NCI-H526 treated with DMSO at 0.1 percent for 48 hours (cell line): ENCODE results near the gene ABL1.

ENCODE experiments used
- DNase-seq: peaks from one replicate; lab custom pipeline; 2025; lab: John Stamatoyannopoulos, UW

ABL1 gene

GRCh38 chr9:130849356-130849755, 14.3 kb downstream of the ABL1 start:
- no peak for DNase-seq

DNA sequence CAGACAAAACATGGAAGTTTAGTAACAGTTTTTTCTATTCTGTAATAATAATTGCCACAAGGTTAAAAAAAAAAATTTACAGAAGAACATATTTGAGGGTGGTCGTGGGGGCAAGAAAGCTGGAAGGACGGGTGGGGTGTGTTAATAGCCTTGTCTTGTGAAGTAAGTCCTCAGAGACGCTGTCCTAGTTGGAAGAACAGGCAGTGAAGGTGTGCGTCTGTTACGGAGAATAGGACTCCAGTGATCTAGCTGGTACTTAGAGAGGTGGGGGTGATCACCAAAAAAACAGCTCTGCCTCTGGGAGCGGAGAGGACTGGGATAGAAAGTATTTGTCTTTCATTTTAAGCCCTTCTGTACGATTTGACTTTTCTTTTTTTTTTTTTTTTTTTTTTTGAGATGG, 17.7 kb downstream of the ABL1 start:
- DNase-seq, result no peak

DNA sequence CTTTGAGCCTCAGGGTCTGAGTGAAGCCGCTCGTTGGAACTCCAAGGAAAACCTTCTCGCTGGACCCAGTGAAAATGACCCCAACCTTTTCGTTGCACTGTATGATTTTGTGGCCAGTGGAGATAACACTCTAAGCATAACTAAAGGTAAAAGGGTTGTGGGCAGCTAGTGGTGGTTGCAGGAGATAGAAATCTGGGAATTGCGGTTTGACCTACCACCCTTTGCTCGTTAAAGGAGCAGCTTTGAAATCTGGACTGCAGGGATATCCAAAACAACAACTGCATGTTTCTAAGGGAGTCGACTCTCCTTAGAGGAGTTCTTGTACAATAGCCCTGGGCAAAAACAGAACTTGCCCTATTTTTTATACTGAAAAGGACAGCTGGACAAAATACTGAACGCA, 19.0 kb downstream of the ABL1 start:
- no peak for DNase-seq

- DNase-seq, result no peak
Measured at GRCh38 chr9:130854835-130855234, 19.8 kb downstream of the ABL1 start.

- no peak for DNase-seq
Measured at GRCh38 chr9:130856474-130856873, 21.4 kb downstream of the ABL1 start.

DNA sequence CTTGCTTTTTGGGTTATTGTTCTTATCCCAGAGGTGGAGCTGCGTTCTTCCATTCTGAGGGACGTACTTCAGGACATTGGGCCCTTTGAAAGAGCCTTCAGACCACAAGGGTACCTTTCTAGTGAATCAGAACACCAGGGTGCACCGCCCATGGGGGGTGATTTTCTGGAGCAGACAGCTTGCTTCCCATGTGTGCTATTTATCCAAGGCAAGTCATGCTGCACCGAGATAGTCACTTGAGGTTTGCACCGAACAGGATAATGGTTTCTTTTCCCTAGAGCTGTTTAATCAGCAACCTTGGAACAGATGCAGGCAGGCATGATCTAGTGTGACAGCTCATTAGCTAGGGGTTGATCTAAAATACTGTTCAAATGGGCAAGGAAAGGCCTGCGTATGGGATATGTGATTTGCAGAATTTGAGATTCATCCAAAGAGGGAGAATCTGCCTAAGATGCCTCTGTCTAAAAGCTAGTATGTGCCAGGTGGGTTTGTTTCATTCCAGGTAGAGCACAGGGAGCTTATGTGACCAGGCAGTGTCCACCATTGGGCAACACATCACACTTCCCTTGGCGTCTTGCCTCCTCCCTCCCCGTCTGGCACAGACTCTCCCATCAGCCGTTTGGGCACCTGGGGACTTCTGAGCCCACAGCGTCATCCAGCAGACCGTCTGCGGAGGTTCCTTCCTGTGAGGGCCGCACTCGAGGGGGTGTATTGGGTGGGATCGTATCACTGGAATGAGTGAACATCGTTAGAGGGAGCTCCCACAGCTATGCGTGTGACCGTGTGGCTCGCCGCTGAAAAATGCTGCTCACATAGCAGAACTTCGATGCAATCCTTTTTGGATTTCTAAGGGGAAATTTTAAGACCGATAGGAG, 23.0 kb downstream of the ABL1 start:
- DNase-seq, result no peak

DNA sequence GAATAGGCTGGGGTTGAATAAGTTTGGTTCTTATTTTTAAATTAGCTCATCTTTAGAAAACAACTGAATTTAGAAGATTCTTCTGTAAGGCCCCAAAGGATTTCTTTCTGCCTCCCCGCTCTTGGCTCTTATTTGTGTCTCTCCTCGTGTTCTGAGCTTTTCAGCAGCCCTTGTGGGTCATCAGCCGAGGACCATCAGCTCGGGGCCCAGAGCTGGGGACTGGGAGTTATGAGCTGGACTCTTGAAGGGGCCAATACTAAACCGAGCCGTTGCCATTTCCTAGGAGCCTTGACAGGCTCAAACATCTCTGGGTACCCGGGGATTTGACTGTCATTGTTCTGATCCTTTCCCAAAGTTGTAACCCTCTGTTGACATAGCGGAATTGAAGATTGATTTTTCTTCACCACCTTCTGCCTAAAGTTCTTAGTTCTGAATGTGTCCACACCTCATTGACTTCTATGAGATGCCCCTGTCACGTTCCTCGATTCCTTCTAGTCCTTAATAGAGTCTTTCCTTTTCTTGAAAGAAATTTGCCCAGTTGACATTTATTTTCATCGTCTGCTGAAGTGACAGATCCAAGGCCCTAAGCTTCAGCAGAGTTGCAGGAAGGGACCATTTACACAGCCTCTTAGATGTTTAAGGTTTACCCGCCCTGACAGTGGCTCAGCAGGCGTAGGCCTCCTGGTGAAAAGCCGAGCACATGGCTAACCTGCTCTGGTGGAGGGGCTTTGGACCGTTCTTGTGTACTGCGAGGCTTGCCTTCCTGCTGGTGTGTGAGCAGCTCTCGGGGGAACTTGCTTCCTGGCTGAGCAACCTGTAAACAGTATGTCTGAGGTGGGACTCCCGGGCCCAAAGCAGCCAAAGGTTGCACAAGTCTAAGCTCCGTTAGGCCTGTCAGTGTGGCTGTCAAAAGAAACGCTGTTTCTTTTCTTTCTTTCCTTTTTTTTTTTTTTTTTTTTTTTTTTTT, 24.0 kb downstream of the ABL1 start:
- DNase-seq, result no peak

DNA sequence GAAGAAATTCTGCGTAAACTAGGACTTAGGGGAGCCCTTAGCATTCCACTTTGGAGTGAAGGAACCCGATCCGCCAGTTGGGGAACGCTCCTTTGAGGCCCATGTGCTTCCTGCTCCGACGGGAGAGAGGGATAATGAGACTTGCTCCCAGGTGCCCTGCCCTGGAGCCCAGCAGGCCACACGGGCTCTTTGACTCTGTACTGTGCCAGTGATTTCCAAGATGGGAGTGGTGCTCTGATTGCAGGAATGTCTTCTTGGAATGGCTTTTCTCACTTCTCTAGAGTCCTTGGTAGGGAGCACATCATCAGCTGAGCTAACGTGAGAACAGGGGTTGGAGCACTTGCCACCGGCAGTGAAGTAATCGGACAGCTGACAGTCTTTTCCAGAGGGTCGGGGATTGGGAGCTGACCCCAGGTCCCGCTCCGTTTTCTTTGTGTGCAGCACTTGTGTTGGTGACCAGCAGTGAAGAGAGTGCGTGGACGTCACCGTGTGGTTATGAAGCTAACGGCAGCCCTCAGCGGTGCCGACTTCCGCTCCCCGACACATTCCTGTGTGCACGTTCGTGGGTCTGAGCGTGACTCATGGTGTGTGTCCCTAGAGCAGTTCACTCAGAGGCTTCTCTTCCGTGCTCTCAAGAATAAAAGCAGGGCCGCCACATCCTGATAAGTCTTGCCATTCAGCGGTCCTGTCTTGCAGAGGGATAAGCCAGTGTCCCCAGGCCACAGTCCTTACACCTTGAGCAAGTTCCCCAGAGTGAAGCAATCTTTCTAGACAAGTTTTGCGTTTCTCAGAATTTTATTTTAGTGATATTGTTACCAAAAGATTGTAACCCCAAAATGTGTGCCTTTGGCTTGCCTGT, 25.6 kb downstream of the ABL1 start:
- no peak for DNase-seq

- DNase-seq, result no peak
Measured at GRCh38 chr9:130861372-130862180, 26.5 kb downstream of the ABL1 start.

DNA sequence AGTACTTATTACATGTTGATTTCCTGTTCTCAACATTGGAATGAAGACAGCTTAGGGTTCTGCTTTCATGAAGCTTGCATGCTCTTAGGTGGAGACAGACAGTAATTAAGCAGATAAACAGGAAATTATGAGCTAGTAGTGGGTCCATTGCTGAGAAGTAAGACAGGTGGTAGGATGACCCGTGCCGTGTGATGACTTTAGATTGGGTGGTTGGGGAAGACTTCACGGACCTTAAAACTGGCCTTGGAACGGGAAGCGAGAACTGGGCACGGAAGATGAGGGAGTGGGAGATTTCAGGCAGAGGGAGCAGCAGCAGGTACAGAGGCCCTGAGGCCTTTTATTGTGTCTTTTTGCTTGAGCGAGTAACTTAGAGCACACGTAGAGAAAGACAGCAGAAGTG, 27.2 kb downstream of the ABL1 start:
- DNase-seq, result no peak

- no peak for DNase-seq
Measured at GRCh38 chr9:130862747-130863146, 27.7 kb downstream of the ABL1 start.

GRCh38 chr9:130864541-130864940, 29.5 kb downstream of the ABL1 start:
- no peak for DNase-seq

GRCh38 chr9:130865921-130866320, 30.9 kb downstream of the ABL1 start:
- DNase-seq, result no peak

GRCh38 chr9:130866474-130866965, 31.5 kb downstream of the ABL1 start:
- peak; percentile 62 for DNase-seq

- no peak for DNase-seq
Measured at GRCh38 chr9:130867556-130867955, 32.5 kb downstream of the ABL1 start.

- DNase-seq, result no peak
Measured at GRCh38 chr9:130868230-130868629, 33.2 kb downstream of the ABL1 start.

DNA sequence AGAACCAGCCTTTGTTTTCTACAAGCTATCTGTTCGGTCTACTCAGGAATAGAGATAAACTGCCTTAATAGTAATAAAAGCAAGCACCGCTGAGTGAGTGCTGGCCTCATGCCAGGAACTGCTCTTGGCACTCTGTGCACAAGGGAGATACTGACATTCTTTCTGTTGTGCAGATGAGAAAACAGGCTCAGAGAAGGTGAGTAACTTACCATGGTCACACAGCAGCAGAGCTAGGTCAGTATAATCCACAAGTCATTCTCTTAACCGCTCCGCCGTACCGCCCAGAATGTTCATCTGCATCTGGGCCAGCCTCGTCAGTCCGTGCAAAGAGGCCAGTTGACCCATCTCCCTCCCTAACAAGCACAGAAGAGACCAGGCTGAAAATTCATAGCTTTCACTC, 34.2 kb downstream of the ABL1 start:
- DNase-seq, result no peak

- DNase-seq, result no peak
Measured at GRCh38 chr9:130870491-130871381, 35.7 kb downstream of the ABL1 start.

DNA sequence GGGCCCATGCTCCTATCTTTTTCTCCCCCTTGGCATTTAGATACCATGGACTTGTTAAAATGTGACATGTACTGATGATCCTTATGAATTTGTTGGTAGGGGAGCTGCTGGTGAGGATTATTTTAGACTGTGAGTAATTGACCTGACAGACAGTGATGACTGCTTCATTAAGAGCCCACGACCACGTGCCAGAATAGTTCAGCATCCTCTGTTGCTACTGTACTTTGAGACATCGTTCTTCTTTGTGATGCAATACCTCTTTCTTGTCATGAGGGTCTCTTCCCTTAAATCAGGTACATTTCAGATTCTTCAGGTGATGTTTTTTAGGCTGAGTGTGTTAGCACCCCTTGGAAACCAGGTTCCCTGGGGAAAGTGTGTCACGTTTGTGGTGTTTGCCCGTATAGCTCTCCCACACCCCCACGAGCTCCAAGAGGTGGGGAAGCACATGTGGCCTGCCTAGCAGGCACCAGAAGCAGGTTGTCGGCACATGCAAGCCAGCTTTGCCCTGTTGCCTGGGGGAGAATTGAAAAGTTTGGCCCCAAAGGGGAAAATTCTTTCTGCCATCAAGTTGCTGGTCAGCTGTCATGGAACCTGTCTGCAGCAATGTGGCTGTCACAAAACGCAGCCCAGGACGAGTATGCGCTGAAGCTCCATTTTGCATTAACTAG, 36.5 kb downstream of the ABL1 start:
- no peak for DNase-seq
